Measurements from ENCODE around the gene MAPK6.

Gene MAPK6

GRCh38 chr15:52115598-52116427, 96.8 kb downstream of the MAPK6 start:
- DNase-seq (ENCODE audit: low spot score): no peak
- no peak for TF ChIP-seq CTCF (IDR thresholded peaks at IDR 0.05; ENCODE audit: borderline replicate concordance, control extremely low read depth, extremely low read depth, insufficient read depth, missing control alignments)
- in situ Hi-C loops (cut with MboI; ENCODE audit: low sequenced_read_pairs, unreplicated experiment): no loop called here
